Stomach smooth muscle (tissue), 2 donors: ENCODE measurements around the gene COX20.

ENCODE experiments used
- H3K27ac ChIP-seq: one replicate; pipeline ENCODE4 v1.7.0; 2013; ENCODE audit warnings: mild to moderate bottlenecking, low read length, inconsistent platforms
- H3K27me3 ChIP-seq, 2 donors: one replicate each; pipeline ENCODE4 v1.7.0; 2013; ENCODE audit warnings: low read length in 2 of 2; ENCODE audit not compliant: insufficient read depth in 2 of 2, control insufficient read depth in 1 of 2
- H3K36me3 ChIP-seq, 2 donors: one replicate each; pipeline ENCODE4 v1.7.0; 2013; ENCODE audit warnings: low read length in 2 of 2; ENCODE audit not compliant: control insufficient read depth in 2 of 2, insufficient read depth in 2 of 2
- H3K4me1 ChIP-seq: one replicate; pipeline ENCODE4 v1.7.0; 2013; ENCODE audit warnings: low read length; ENCODE audit not compliant: control insufficient read depth, insufficient read depth
- H3K4me3 ChIP-seq, 2 donors: one replicate each; pipeline ENCODE4 v1.7.0; 2013; ENCODE audit warnings: low read length in 2 of 2
- H3K9ac ChIP-seq, 2 donors: one replicate each; pipeline ENCODE4 v1.7.0; 2013; ENCODE audit warnings: low read length in 2 of 2, mild to moderate bottlenecking in 1 of 2
- H3K9me3 ChIP-seq, 2 donors: one replicate each; pipeline ENCODE4 v1.7.0; 2013; ENCODE audit warnings: low read length in 2 of 2; ENCODE audit not compliant: control insufficient read depth in 2 of 2
- donor health status: healthy.
- donor health status: Pancreatic carcinoma.

The COX20 gene

GRCh38 chr1:244863491-244864252, 28.2 kb downstream of the COX20 start:
- peaks cover 12 to 14% of the 10 kb centered on the region in 2 donors for H3K36me3 ChIP-seq
- no peaks in the 10 kb centered on the region for H3K27me3 ChIP-seq
- no peaks in the 10 kb centered on the region for H3K9me3 ChIP-seq
- peaks cover 25% of the 10 kb centered on the region for H3K4me1 ChIP-seq
- H3K27ac ChIP-seq = peak overlapping the region; percentile 96
- H3K9ac ChIP-seq = peak overlapping the region; percentile 99 to 100
- H3K4me3 ChIP-seq = peak overlapping the region; percentile 90 to 96

GRCh38 chr1:244864253-244865027, 29.0 kb downstream of the COX20 start, which contains the start of gene HNRNPU:
Gene HNRNPU (minus strand): TSS chr1:244864543. CDS start chr1:244864307, 236 bp downstream.
- Histone ChIP-seq H3K4me3 (peak within 1 kb of the TSS; percentile 90 to 96), H3K9ac (peak within 1 kb of the TSS; percentile 99 to 100), H3K36me3 (peaks cover 5 to 7% of the 10 kb centered on the region in 2 donors), H3K27me3 (no peaks in the 10 kb centered on the region), H3K4me1 (peaks cover 25% of the 10 kb centered on the region), H3K27ac (peak within 1 kb of the TSS; percentile 96), H3K9me3 (no peaks in the 10 kb centered on the region)

DNA sequence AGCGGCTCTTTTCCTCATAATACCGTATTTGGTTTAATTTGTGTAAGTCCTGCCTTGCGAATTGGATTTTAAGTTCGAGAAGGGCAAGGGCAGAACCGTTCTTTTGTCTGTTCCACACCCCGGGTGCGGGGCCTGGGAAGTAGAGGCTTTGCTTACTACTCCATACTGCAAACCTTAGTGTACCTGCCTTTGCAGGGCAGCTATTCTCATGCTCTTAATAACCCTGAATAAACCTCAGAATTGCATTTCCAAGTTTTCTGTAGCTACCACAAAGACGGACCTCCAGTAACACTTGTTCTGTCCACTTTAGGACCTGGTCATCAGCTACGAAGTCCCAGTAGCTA, 29.5 kb downstream of the COX20 start:
- no peaks in the 10 kb centered on the region for H3K9me3 ChIP-seq
- H3K4me3 ChIP-seq = peak overlapping the region; percentile 52 to 96
- H3K9ac ChIP-seq = peak overlapping the region; percentile 73 to 97
- H3K4me1 ChIP-seq = peaks cover 20% of the 10 kb centered on the region
- H3K36me3 ChIP-seq = peaks cover 2 to 3% of the 10 kb centered on the region in 2 donors
- peak overlapping the region; percentile 96 for H3K27ac ChIP-seq
- no peaks in the 10 kb centered on the region for H3K27me3 ChIP-seq

DNA sequence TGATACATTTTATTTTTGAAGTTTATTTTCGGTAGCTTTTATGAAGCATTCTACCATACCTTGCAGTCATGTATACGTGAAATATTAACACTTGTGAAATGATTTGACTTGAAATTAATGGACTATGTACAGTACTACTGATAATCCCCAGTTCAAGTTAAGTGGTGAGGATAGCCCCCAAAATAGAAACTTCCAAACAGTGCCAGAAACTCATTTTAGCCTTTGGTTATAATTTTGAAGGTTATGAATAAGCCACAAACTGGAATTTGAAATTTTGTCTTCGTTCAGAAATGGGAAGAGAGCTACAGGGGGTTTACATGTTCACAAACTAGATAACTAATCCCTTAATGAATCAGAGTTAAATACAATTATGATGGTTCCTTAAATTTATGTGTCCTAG, 30.4 kb downstream of the COX20 start:
- Histone ChIP-seq H3K27me3 (no peaks in the 10 kb centered on the region), H3K27ac (peak overlapping the region; percentile 96), H3K4me1 (peaks cover 14% of the 10 kb centered on the region), H3K9ac (no peak overlapping the region), H3K36me3 (no peaks in the 10 kb centered on the region), H3K9me3 (no peaks in the 10 kb centered on the region), H3K4me3 (no peak overlapping the region)

DNA sequence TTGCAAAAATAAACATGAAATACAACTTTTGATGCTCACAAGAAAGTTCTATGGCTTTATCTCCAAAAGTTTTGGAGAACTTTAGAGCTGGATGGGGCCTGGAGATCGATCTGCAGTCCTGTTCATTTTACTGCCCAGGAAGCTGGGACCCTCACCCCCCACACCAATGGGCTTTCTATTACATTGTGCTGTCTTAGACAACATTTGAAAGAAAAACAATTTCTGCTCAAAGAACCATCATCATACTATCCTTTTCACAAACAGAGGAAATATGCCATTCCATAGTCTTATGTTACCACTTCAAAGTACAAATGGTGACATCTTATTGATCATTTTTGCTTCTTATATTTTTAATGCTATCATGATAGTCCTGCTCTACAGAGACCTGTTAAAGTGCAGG, 30.9 kb downstream of the COX20 start:
- no peaks in the 10 kb centered on the region for H3K9me3 ChIP-seq
- no peaks in the 10 kb centered on the region for H3K36me3 ChIP-seq
- no peak overlapping the region for H3K9ac ChIP-seq
- no peak overlapping the region for H3K4me3 ChIP-seq
- H3K27ac ChIP-seq = peak overlapping the region; percentile 1
- H3K27me3 ChIP-seq = no peaks in the 10 kb centered on the region
- peaks cover 9% of the 10 kb centered on the region for H3K4me1 ChIP-seq

DNA sequence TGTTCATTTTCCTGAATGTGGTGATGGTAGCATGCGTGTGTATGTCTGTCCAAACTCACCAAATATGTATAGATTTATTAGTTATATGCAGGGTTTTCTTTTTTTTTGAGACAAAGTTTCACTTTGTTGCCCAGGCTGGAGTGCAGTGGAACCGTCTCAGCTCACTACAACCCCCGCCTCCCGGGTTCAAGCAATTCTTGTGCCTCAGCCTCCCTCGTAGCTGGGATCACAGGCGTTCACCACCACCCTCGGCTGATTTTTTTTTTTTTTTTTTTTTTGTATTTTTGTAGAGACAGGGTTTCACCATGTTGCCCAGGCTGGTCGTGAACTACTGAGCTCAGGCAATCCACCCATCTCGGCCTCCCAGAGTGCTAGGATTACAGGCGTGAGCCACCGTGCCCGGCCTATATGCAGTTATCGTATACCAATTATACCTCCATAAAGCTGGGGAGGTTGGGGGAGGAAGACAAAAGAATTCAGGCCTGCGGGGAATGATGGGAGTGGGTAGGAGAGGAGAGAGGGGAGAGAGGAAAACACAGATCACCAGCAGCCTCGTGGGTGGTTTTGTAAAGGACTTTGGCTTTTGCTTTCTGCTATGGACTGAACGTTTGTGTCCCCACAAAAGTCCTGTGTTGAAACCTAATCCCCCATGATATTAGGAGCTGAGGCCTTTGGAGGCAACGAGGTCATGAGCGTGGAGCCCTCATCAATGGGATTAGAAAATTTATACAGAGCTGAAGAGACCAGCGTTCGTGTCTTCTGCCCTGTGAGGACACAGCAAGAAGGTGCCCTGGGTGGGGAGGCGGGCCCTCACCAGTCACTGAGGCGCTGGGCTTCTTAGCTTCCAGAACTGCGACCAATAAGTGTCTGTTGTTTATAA, 33.3 kb downstream of the COX20 start:
- Histone ChIP-seq H3K4me1 (peaks cover 4% of the 10 kb centered on the region), H3K27me3 (no peaks in the 10 kb centered on the region), H3K9ac (no peak overlapping the region), H3K9me3 (no peaks in the 10 kb centered on the region), H3K36me3 (no peaks in the 10 kb centered on the region), H3K4me3 (no peak overlapping the region), H3K27ac (no peak overlapping the region)

DNA sequence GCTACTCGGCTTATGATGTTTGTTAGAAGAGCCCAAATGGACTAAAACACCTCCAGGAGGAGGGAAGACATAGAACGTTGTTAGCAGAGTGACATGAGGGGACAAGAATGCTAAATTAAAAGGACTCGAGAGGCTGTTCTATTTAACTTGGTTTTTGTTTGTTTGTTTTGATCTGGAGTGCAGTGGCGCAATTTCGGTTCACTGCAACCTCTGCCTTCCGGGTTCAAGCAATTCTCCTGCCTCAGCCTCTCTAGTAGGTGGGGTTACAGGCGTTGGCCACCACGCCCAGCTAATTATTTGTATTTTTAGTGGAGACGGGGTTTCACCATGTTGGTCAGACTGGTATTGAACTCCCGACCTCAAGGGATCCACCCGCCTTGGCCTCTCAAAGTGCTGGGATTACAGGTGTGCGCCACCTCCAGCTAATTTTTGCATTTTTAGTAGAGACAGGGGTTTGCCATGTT, 33.9 kb downstream of the COX20 start:
- no peaks in the 10 kb centered on the region for H3K27me3 ChIP-seq
- H3K36me3 ChIP-seq = no peaks in the 10 kb centered on the region
- H3K4me3 ChIP-seq = no peak overlapping the region
- H3K9me3 ChIP-seq = no peaks in the 10 kb centered on the region
- H3K9ac ChIP-seq = no peak overlapping the region
- no peak overlapping the region for H3K27ac ChIP-seq
- peaks cover 4% of the 10 kb centered on the region for H3K4me1 ChIP-seq

GRCh38 chr1:244869950-244870349, 34.5 kb downstream of the COX20 start:
- no peaks in the 10 kb centered on the region for H3K27me3 ChIP-seq
- H3K4me3 ChIP-seq = no peak overlapping the region
- no peak overlapping the region for H3K27ac ChIP-seq
- peaks cover 3% of the 10 kb centered on the region for H3K4me1 ChIP-seq
- H3K9me3 ChIP-seq = no peaks in the 10 kb centered on the region
- H3K36me3 ChIP-seq = no peaks in the 10 kb centered on the region
- H3K9ac ChIP-seq = no peak overlapping the region

GRCh38 chr1:244874974-244875579, 39.6 kb downstream of the COX20 start:
- Histone ChIP-seq H3K4me1 (no peaks in the 10 kb centered on the region), H3K9me3 (no peaks in the 10 kb centered on the region), H3K27me3 (no peaks in the 10 kb centered on the region), H3K27ac (no peak overlapping the region), H3K36me3 (no peaks in the 10 kb centered on the region), H3K9ac (no peak overlapping the region), H3K4me3 (no peak overlapping the region)
